Adrenal gland (tissue), 12 donors: ENCODE measurements around the gene KCNAB1. TPM values are rescaled to one million over a fixed set of nuclear protein-coding genes. Genes with fewer than 3 reads are reported as not detected.
A peak's percentile ranks its signal among the peaks of the same experiment; 100 is the strongest.

ENCODE experiments used
- DNase-seq, 7 donors: peaks; one replicate each; pipeline ENCODE4 v3.0.0-alpha.2; 2019 to 2020
- H3K27ac ChIP-seq, 5 donors: fragments of 200-600 bp; sonication (generic) in 4 of 5; 1 replicate in 3 of 5; 2 replicates in 2 of 5; pipeline versions ENCODE4 v1.5.1 to v1.8.0; 2016 to 2020; ENCODE audit warnings: mild to moderate bottlenecking in 1 of 5
- H3K27me3 ChIP-seq: fragments of 200-600 bp; 2 replicates; pipeline ENCODE4 v1.8.0; 2021
- H3K36me3 ChIP-seq, 2 donors: fragments of 200-600 bp; replicated peaks in 1 of 2; 1 replicate in 1 of 2; 2 replicates in 1 of 2; pipeline versions ENCODE4 v1.5.1 to v1.8.0; 2018 to 2022
- H3K4me1 ChIP-seq, 2 donors: fragments of 200-600 bp; replicated peaks in 1 of 2; 1 replicate in 1 of 2; 2 replicates in 1 of 2; pipeline versions ENCODE4 v1.5.1 to v1.8.0; 2018 to 2021
- H3K4me3 ChIP-seq, 4 donors: fragments of 200-600 bp; sonication (generic) in 3 of 4; one replicate each; pipeline ENCODE4 v1.5.1; 2016 to 2018
- H3K9me3 ChIP-seq, 3 donors: fragments of 200-600 bp; sonication (generic) in 1 of 3; replicated peaks in 1 of 3; 1 replicate in 2 of 3; 2 replicates in 1 of 3; pipeline versions ENCODE4 v1.5.1 to v1.8.0; 2016 to 2021
- CTCF ChIP-seq, 6 experiments: fragments of 450-650 bp in 4 of 6; fragments of 200-600 bp in 2 of 6; sonication (generic) in 1 of 6; IDR thresholded peaks; 1 replicate in 5 of 6; 2 replicates in 1 of 6; pipeline versions ENCODE4 v1.5.1 to v1.8.0; 2016 to 2021; ENCODE audit warnings: antibody characterized with exemption in 6 of 6, mild to moderate bottlenecking in 2 of 6, moderate library complexity in 1 of 6
- POLR2A ChIP-seq, 2 donors: fragments of 450-650 bp; IDR thresholded peaks; one replicate each; pipeline ENCODE4 v1.6.1; 2017; ENCODE audit warnings: antibody characterized with exemption in 2 of 2, mild to moderate bottlenecking in 2 of 2, moderate library complexity in 1 of 2
- WGBS, 4 donors: extraction: QIAGEN DNeasy Blood & Tissue Kit in 2 of 4; methylation state at CpG; one replicate each; pipeline versions ENCODE4 v1.1.5 to v1.1.7; 2013 to 2017; 5-methylcytosine and 5-hydroxymethylcytosine counted together
- intact Hi-C, 2 donors: fragments of 100-400 bp; cut with DNase I; formaldehyde crosslinking; loops; one replicate each; pipeline versions ENCODE4 v1.14.1 to v1.15.0; 2022 to 2023
- polyA plus RNA-seq, 3 donors: library from polyadenylated mRNA; stranded (reverse); fragments of 200-250 nt in 2 of 3; fragments of 350-450 nt in 1 of 3; fragmentation: Illumina TruSeq in 1 of 3; extraction: RNeasy Lipid Tissue Mini Kit (QIAGEN cat#74804) in 1 of 3; gene quantifications; one replicate each; pipeline ENCODE4 v1.2.3, GENCODE V29; 2013 to 2014
- total RNA-seq, 9 donors: library from RNA; depleted of rRNA in 4 of 9; stranded (reverse); fragments of >200 nt in 4 of 9; fragments of 120-200 nt in 1 of 9; fragmentation: NEBNext Ultra II Directional in 1 of 9; extraction: Animal tissue kit (Norgen Biotek cat#: 25700) in 1 of 9; gene quantifications; one replicate each; pipeline versions ENCODE4 v1.1.0 to v1.2.4, GENCODE V29; 2013 to 2023
- donor health status: healthy with polysubstance abuse.
- donor health status: Bipolar disorder and iron deficiency.
- donor health status: DM: yes; HTN: yes; CAD: no.
- donor health status: DM: no; HTN: no; CAD: no.
- donor health status: DM: no; HTN: no; CAD: no.
- donor health status: DM: yes; HTN: yes; CAD: no.

The KCNAB1 gene
- total and polyA plus RNA-seq, 12 donors, result 0.36 to 5.0 (median 1.5) TPM

DNA sequence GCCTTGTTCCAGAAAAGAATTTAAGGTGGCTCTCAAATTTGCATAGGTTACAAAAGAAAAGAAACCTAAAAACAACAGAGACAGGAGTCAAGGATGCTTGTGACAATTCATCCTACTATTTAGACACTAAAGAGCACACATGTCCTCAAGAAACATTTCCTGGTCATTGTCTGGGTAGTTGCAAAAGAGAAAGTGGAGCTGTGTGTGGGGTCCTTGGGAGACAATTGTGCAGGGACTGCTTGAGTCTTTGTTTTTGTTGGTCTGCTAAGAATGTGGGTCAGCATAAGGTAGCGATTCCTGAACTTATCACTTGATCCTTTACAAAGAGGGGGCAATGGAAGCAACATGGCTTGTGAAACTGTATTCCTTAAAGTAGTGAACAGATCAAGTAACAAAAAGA, 185.3 kb downstream of the KCNAB1 start:
- WGBS, 4 donors, result 86 to 92% (median 90%) methylated on average over 1 of the region's 1 CpG
- H3K36me3 ChIP-seq, result no peaks in the 10 kb centered on the region
- no peak for TF ChIP-seq CTCF (IDR thresholded peaks at IDR 0.05)
- no peak for TF ChIP-seq POLR2A (IDR thresholded peaks at IDR 0.05)

GRCh38 chr3:156307704-156308103, 187.3 kb downstream of the KCNAB1 start:
- intact Hi-C loops, result no loop called here
- Histone ChIP-seq H3K27ac (no peak overlapping the region), H3K4me1 (no peaks in the 10 kb centered on the region)

More for the DNA sequence above, 185.3 kb downstream of the KCNAB1 start:
- no peaks in the 10 kb centered on the region for H3K9me3 ChIP-seq
- H3K27ac ChIP-seq, result no peak overlapping the region
- intact Hi-C loops, result no loop called here
- H3K27me3 ChIP-seq, result no peaks in the 10 kb centered on the region
- no peak for DNase-seq
- no peaks in the 10 kb centered on the region for H3K4me1 ChIP-seq
- H3K4me3 ChIP-seq, result no peak overlapping the region

GRCh38 chr3:156311431-156311830, 191.1 kb downstream of the KCNAB1 start:
- no peak for TF ChIP-seq CTCF (IDR thresholded peaks at IDR 0.05)
- no peak for TF ChIP-seq POLR2A (IDR thresholded peaks at IDR 0.05)
- DNase-seq, result no peak
- H3K4me1 ChIP-seq, result no peaks in the 10 kb centered on the region
- no peak overlapping the region for H3K4me3 ChIP-seq
- H3K9me3 ChIP-seq, result no peaks in the 10 kb centered on the region
- H3K36me3 ChIP-seq, result no peaks in the 10 kb centered on the region
- WGBS, 4 donors, result 85 to 93% (median 90%) methylated on average over 4 of the region's 4 CpGs
- intact Hi-C loops, result no loop called here
- H3K27me3 ChIP-seq, result no peaks in the 10 kb centered on the region
- H3K27ac ChIP-seq, result no peak overlapping the region

More at GRCh38 chr3:156307704-156308103, 187.3 kb downstream of the KCNAB1 start:
- Histone ChIP-seq H3K36me3 (no peaks in the 10 kb centered on the region), H3K27me3 (no peaks in the 10 kb centered on the region), H3K9me3 (no peaks in the 10 kb centered on the region), H3K4me3 (no peak overlapping the region)
- 37 to 50% (median 42%) methylated on average over 4 of the region's 4 CpGs for WGBS, 4 donors
- no peak for TF ChIP-seq POLR2A (IDR thresholded peaks at IDR 0.05)
- DNase-seq, result peak; percentile 68 to 84 (median 83)

- Histone ChIP-seq H3K27me3 (no peaks in the 10 kb centered on the region), H3K36me3 (no peaks in the 10 kb centered on the region), H3K27ac (no peak overlapping the region), H3K4me1 (no peaks in the 10 kb centered on the region), H3K9me3 (no peaks in the 10 kb centered on the region), H3K4me3 (no peak overlapping the region)
- TF ChIP-seq POLR2A (IDR thresholded peaks at IDR 0.05) (no peak), CTCF (IDR thresholded peaks at IDR 0.05) (no peak)
- intact Hi-C loops, result no loop called here
- WGBS, 4 donors, result 72 to 80% (median 74%) methylated on average over 5 of the region's 5 CpGs
- no peak for DNase-seq
Measured at GRCh38 chr3:156311930-156312329, 191.6 kb downstream of the KCNAB1 start.

- 83 to 95% (median 91%) methylated on average over 1 of the region's 1 CpG for WGBS, 4 donors
- H3K4me1 ChIP-seq, result no peaks in the 10 kb centered on the region
- H3K4me3 ChIP-seq, result no peak overlapping the region
- TF ChIP-seq CTCF (IDR thresholded peaks at IDR 0.05) (no peak), POLR2A (IDR thresholded peaks at IDR 0.05) (no peak)
- no peaks in the 10 kb centered on the region for H3K27me3 ChIP-seq
- H3K9me3 ChIP-seq, result no peaks in the 10 kb centered on the region
- no peaks in the 10 kb centered on the region for H3K36me3 ChIP-seq
- H3K27ac ChIP-seq, result no peak overlapping the region
- intact Hi-C loops, result no loop called here
- no peak for DNase-seq
Measured at GRCh38 chr3:156316076-156316475, 195.7 kb downstream of the KCNAB1 start.
